ENCODE results near the gene TNFSF12.
A peak's percentile ranks its signal among the peaks of the same experiment; 100 is the strongest.

Gene TNFSF12, protein sequence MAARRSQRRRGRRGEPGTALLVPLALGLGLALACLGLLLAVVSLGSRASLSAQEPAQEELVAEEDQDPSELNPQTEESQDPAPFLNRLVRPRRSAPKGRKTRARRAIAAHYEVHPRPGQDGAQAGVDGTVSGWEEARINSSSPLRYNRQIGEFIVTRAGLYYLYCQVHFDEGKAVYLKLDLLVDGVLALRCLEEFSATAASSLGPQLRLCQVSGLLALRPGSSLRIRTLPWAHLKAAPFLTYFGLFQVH

GRCh38 chr17:7548585-7549400, at the start of gene TNFSF12:
TNFSF12 (plus strand) TSS chr17:7549058; CDS start chr17:7549154, 96 bp downstream.
- no peak for DNase-seq

- no peak for DNase-seq
These were observed 49.7 kb upstream of the TNFSF12 start for GRCh38 chr17:7499161-7499560.

GRCh38 chr17:7501729-7502128, 47.1 kb upstream of the TNFSF12 start:
- DNase-seq, result no peak

- no peak for DNase-seq
These were observed 46.5 kb upstream of the TNFSF12 start for GRCh38 chr17:7502171-7502847.

GRCh38 chr17:7502987-7503386, 45.9 kb upstream of the TNFSF12 start:
- DNase-seq, result no peak

DNA sequence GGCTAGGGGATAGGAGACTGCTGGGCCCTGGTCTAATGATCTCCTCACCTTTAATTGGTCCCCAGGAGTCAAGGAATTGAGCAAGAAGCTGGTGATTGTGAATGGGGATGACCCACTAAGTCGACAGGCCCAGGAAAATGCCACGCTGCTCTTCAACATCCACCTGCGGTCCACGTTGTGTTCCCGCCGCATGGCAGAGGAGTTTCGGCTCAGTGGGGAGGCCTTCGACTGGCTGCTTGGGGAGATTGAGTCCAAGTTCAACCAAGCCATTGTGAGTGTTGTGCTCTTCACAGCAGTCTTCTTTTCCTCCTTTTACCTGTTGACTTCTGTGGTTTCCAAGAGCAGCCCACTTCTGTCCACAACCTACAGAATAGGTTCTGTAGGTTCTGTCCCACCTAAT, 45.3 kb upstream of the TNFSF12 start:
- DNase-seq, result no peak

- DNase-seq, result no peak
These were observed 40.7 kb upstream of the TNFSF12 start for GRCh38 chr17:7508145-7508544.

GRCh38 chr17:7508846-7509245, 40.0 kb upstream of the TNFSF12 start:
- no peak for DNase-seq

GRCh38 chr17:7509937-7510336, 38.9 kb upstream of the TNFSF12 start:
- DNase-seq, result no peak

- no peak for DNase-seq
These were observed 37.8 kb upstream of the TNFSF12 start for GRCh38 chr17:7511108-7511507.

DNA sequence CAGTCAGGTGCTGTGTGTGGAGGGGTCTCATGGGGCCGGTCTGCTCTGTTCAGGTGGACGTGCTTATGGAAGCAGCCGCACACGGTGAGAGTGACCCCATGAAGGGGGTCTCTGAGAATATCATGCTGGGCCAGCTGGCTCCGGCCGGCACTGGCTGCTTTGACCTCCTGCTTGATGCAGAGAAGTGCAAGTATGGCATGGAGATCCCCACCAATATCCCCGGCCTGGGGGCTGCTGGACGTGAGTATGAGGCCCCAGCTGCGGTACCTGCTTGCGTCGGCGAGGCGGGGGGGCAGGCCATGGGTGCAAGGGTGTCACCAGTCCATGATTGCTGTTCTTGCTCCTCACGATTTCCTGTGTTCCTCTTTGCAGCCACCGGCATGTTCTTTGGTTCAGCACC, 36.8 kb upstream of the TNFSF12 start:
- no peak for DNase-seq

- DNase-seq, result no peak
These were observed 35.9 kb upstream of the TNFSF12 start for GRCh38 chr17:7512824-7513540.

DNA sequence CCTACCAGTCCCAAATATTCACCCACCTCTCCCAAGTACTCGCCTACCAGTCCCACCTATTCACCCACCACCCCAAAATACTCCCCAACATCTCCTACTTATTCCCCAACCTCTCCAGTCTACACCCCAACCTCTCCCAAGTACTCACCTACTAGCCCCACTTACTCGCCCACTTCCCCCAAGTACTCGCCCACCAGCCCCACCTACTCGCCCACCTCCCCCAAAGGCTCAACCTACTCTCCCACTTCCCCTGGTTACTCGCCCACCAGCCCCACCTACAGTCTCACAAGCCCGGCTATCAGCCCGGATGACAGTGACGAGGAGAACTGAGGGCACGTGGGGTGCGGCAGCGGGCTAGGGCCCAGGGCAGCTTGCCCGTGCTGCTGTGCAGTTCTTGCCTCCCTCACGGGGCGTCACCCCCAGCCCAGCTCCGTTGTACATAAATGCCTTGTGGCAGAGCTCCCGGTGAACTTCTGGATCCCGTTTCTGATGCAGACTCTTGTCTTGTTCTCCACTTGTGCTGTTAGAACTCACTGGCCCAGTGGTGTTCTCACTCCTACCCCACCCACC, 34.9 kb upstream of the TNFSF12 start:
- DNase-seq, result no peak

DNA sequence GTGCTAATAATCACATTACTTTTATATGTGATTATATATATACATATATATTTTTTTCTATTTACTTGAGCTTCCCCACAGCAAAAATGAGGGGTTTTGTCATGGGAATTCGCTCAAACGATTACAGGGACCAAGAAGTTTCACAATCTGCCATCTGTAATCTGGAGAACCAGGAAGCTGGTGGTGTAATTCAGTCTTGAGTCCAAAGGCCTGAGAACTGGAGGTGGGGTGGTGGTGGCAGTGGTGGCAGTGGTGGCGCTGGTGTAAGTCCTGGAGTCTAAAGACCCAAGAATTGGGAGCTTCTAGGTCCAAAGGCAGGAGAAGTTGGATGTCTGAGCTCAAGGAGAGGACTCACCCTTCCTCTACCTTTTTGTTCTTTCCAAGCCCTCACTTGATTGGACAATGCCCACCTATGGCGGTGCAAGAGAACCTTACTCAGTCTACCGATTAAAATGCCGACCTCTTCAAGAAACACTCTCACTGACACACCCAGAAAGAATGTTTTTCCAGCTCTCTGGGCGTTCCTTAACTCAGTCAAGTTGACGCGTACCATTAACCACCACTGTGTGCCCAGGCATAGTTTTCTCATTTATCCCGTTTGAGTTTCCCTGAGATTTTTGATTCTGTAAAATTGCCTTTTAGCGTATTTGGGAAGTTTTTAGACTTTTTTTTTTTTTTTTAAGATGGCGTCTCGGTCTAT, 32.8 kb upstream of the TNFSF12 start:
- DNase-seq, result no peak

DNA sequence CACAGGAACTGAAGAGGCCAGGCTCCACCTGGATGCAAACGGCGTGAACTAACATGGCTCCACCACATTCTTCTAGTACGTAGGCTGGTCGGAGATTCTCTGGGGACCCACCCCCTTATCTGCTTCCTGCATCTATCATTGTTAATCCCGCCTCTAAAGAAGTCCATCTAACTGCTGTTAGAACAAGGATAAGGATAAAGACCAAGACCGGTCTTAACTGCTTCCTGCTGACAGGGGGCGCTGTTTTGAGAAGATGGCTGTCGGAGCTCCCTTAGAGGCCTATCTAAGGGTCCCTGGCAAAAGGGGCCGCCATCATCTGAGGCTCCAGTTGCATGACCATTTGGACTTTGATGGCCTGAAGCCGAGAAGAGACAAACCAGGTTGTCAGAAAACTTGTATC, 25.8 kb upstream of the TNFSF12 start:
- peak; percentile 32 for DNase-seq

DNA sequence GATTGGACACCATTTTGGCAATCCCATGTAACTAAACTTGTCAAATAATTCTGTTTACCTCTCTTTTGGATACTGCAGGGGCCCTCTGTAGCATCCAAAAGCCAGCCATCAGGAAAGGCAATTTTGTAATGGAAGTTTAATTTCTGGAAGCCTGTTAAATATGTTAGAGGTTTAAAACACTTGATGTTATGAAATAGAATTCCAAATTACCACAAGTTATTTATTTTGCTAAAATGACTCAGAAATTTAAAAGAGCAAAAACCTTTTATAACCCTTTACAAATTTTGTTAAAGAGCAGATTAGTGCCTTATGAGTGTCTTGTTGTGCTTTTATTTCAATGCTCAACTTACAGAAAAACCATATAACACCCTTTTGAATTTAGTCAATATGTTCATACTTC, 20.0 kb upstream of the TNFSF12 start:
- DNase-seq, result no peak

DNA sequence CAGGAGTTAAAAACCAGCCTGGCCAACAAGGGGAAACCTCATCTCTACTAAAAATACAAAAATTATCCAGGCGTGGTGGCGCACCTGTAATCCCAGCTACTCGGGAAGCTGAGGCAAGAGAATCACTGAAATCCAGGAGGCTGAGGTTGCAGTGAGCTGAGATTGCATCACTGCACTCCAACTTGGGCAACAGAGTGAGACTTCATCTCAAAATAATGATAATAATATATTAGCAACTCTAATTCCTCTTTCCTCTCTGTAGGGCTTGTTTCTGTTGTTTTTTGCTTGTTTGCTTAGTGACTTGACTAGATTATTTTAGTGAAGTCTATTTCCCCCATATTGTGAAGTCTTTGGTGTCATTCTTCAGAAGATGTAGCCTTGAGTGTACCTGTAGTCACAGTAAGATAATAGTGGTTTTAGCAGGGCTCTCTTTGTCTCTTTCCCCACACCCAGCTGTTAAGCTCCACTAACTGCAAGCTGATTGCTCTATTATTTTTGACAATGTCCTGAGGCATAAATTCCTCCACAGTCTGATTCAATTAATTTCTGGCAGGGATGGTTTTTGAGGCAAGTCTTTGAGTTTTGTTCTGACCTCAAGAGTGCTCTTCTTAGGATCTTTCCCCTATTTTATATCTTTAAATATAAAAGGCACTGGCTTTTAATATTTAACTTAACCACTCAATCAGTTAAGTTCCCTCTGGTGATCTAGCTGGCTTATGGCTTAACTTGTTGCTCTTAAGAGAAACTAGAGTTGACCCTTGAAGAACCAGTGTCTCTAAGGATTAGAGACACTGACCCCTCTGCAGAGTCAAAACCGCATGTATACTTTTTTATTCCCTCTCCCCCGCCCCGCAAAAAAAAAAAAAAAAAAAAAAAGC, 18.6 kb upstream of the TNFSF12 start:
- DNase-seq, result no peak

- DNase-seq, result no peak
These were observed 10.8 kb upstream of the TNFSF12 start for GRCh38 chr17:7538050-7538449.

DNA sequence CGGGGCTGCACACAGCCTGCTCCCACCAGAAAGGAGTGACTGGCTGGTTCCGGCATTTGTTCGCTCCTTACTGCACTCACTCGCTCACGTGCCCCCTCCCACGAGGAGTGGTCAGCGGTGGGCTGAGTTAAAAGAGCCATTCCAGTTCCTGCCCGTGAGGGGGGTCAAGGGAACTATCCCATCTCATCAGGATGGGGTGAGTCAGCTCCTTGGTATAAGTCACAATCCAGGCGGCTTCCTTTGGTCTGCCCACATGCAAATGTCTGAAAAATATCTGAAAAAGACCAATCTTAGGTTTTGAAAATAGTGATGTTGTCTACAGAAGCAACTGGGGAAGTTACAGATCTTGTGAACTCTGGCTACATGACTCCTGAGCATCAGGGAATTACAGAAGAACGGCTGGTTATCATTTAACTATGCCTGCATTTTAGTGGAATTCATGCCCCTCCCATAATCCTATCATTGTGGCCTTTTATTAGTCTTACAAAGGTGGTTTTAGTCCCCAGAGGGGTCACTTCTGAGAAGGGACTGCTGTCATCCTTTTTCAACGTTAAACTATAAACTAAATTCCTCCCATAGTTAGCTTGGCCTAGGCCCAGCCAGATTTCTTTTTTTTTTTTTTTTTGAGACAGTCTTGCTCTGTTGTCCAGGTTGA, 9.8 kb upstream of the TNFSF12 start:
- DNase-seq, result no peak

GRCh38 chr17:7541074-7541621, 7.7 kb upstream of the TNFSF12 start:
- DNase-seq, result no peak
